Keratinocyte (primary cell): ENCODE data around the gene P2RX1. TPM values are rescaled to one million over a fixed set of nuclear protein-coding genes. Genes with fewer than 3 reads are reported as not detected.

Experiments used
- DNase-seq: peaks from one replicate; pipeline ENCODE4 v3.0.0-alpha.2; 2011; ENCODE audit warnings: low read depth, missing footprints, low spot score
- FAIRE-seq: peaks from 2 replicates; lab custom pipeline; 2011; peaks lifted over from hg19 to GRCh38; lab: Jason Lieb, UNC
- H2AFZ ChIP-seq: 2 replicates; pipeline ENCODE4 v1.6.0; 2012; ENCODE audit warnings: low read length, control low read depth, inconsistent platforms; ENCODE audit not compliant: control insufficient read depth
- H3K27ac ChIP-seq: 2 replicates; pipeline ENCODE4 v1.5.1; 2011; ENCODE audit warnings: low read length; ENCODE audit not compliant: control insufficient read depth, insufficient read depth
- H3K27me3 ChIP-seq: 3 replicates; pipeline ENCODE4 v1.6.0; 2011; ENCODE audit warnings: low read length; ENCODE audit not compliant: control insufficient read depth, insufficient read depth; ENCODE audit errors: extremely low read depth
- H3K36me3 ChIP-seq, 2 experiments: 2 replicates in 1 of 2; 3 replicates in 1 of 2; pipeline ENCODE4 v1.5.1; 2011; ENCODE audit warnings: low read length in 2 of 2, mild to moderate bottlenecking in 1 of 2; ENCODE audit not compliant: control insufficient read depth in 2 of 2, insufficient read depth in 2 of 2; ENCODE audit errors: extremely low read depth in 1 of 2
- H3K4me1 ChIP-seq: 3 replicates; pipeline ENCODE4 v1.5.1; 2011; ENCODE audit warnings: low read length; ENCODE audit not compliant: control insufficient read depth, insufficient read depth; ENCODE audit errors: extremely low read depth
- H3K4me2 ChIP-seq: 3 replicates; pipeline ENCODE4 v1.6.0; 2011; ENCODE audit warnings: low read depth, low read length; ENCODE audit not compliant: control insufficient read depth, insufficient read depth; ENCODE audit errors: extremely low read depth
- H3K4me3 ChIP-seq, 3 experiments: fragments of 200-600 bp in 1 of 3; sonication (generic) in 1 of 3; 2 replicates in 2 of 3; 3 replicates in 1 of 3; pipeline ENCODE4 v1.5.1; 2011 to 2016; ENCODE audit warnings: low read length in 3 of 3, mild to moderate bottlenecking in 3 of 3, control low read depth in 2 of 3, inconsistent platforms in 1 of 3, low read depth in 1 of 3, mixed read lengths in 1 of 3, mixed run types in 1 of 3, moderate library complexity in 1 of 3; ENCODE audit not compliant: control insufficient read depth in 2 of 3, insufficient read depth in 2 of 3; ENCODE audit errors: extremely low read depth in 1 of 3
- H3K79me2 ChIP-seq: 2 replicates; pipeline ENCODE4 v1.6.0; 2012; ENCODE audit warnings: low read length; ENCODE audit not compliant: control insufficient read depth, insufficient read depth
- H3K9ac ChIP-seq: 3 replicates; pipeline ENCODE4 v1.6.0; 2011; ENCODE audit warnings: low read length; ENCODE audit not compliant: control insufficient read depth, insufficient read depth; ENCODE audit errors: extremely low read depth
- H3K9me1 ChIP-seq: 3 replicates; pipeline ENCODE4 v1.6.0; 2011; ENCODE audit warnings: low read length; ENCODE audit not compliant: control insufficient read depth, insufficient read depth; ENCODE audit errors: extremely low read depth
- H3K9me3 ChIP-seq: 2 replicates; pipeline ENCODE4 v1.5.1; 2012; ENCODE audit warnings: low read depth, low read length; ENCODE audit not compliant: control insufficient read depth
- H4K20me1 ChIP-seq: 3 replicates; pipeline ENCODE4 v1.6.0; 2011; ENCODE audit warnings: low read length; ENCODE audit not compliant: control insufficient read depth, insufficient read depth; ENCODE audit errors: extremely low read depth
- CTCF ChIP-seq, 3 experiments: IDR thresholded peaks in 1 of 3; conservative IDR thresholded peaks in 1 of 3; optimal IDR thresholded peaks in 1 of 3; 2 replicates in 2 of 3; 3 replicates in 1 of 3; pipeline versions ENCODE3 to v1.5.1; 2011; ENCODE audit warnings: low read length in 3 of 3, mild to moderate bottlenecking in 3 of 3, moderate library complexity in 2 of 3, control low read depth in 1 of 3, inconsistent platforms in 1 of 3; ENCODE audit not compliant: insufficient read depth in 2 of 3; ENCODE audit errors: extremely low read depth in 1 of 3
- EZH2 ChIP-seq: IDR thresholded peaks from one replicate; pipeline ENCODE4 v1.6.1; 2012; ENCODE audit warnings: inconsistent platforms, mild to moderate bottlenecking, low read length, moderate library complexity
- dilution Hi-C: fragments of 300-500 bp; cut with MboI; formaldehyde crosslinking; loops from one replicate; pipeline ENCODE4 v1.7.0; 2020; ENCODE audit warnings: low sequenced_read_pairs; ENCODE audit not compliant: extremely low pct_ligation_motif_present
- polyA plus RNA-seq, 5 experiments: library from polyadenylated mRNA; depleted of rRNA in 3 of 5; stranded (reverse) in 3 of 5; stranded (forward) in 1 of 5; unstranded in 1 of 5; fragments of >200 nt; gene quantifications; 1 replicate in 1 of 5; 2 replicates in 3 of 5; 3 replicates in 1 of 5; pipeline versions ENCODE4 v1.2.1 to v1.2.3, GENCODE V29; 2011 to 2012; ENCODE audit warnings: missing spikeins in 2 of 5, low read depth in 1 of 5, low replicate concordance in 1 of 5

P2RX1 gene
- polyA plus RNA-seq, 1 donor (not counting 4 experiments of a cell fraction or from before 2014, with no cell fraction given) = not detected

- H3K27ac ChIP-seq = no peak overlapping the region
- no peaks in the 10 kb centered on the region for H3K4me1 ChIP-seq
- dilution Hi-C loops = no loop called here
- TF ChIP-seq CTCF (optimal IDR thresholded peaks at IDR 0.05 in 1 of 3, IDR thresholded peaks at IDR 0.05 in 1 of 3, conservative IDR thresholded peaks at IDR 0.05 in 1 of 3; ENCODE audit: extremely low read depth in 1 of 3, insufficient read depth in 2 of 3, low read length in 3 of 3) = no peak
- TF ChIP-seq EZH2 = no peak
- H3K36me3 ChIP-seq = no peaks in the 10 kb centered on the region
- no peak overlapping the region for H3K4me2 ChIP-seq
- H3K4me3 ChIP-seq = no peak overlapping the region
- no peaks in the 10 kb centered on the region for H3K9me3 ChIP-seq
- no peaks in the 10 kb centered on the region for H4K20me1 ChIP-seq
- no peaks in the 10 kb centered on the region for H3K79me2 ChIP-seq
- H3K9me1 ChIP-seq = no peaks in the 10 kb centered on the region
- no peak for DNase-seq
- no peak overlapping the region for H2AFZ ChIP-seq
- peaks cover 5% of the 10 kb centered on the region for H3K27me3 ChIP-seq
- no peak overlapping the region for H3K9ac ChIP-seq
- no peak for FAIRE-seq
Observed at GRCh38 chr17:3903881-3904290, 12.4 kb downstream of the P2RX1 start.

DNA sequence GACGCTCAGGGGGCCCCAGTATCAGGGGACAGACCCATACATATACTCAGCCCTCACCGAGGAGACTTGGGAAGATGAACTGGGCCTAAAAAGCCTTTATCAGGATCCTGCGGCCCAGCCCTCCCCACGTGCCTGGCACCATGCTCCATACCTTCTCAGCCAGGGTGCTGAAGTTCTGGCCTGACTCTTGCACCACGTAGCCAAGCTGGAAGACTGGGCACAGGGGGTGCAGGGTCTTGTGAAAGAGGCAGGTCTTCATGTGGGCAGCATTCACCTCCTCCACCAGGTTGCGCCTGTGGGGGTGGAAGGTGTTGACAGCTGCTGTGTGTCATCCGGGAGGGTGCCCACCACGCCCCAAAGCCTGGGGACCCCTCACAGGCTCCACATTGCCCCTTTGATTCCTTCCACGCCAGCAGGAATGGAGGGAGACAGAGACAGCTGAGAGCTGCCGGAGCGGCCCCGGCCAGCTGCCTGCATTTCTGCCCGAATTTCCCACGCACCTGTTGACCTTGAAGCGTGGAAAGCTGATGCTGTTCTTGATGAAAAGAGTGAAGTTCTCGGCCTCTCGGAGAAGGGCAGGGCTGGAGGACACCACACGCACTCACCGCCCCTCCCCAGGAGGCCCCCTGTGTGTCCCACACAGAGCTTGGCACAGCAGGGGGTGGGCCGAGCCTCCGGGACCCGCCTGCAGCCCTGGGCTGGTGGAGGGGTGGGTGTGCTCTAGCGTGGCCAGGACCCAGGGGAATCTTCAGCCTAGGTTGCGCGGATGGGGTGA lies 13.0 kb downstream of the P2RX1 start:
- Histone ChIP-seq H3K27me3 (peaks cover 5% of the 10 kb centered on the region), H4K20me1 (no peaks in the 10 kb centered on the region), H3K4me3 (no peak overlapping the region), H3K79me2 (no peaks in the 10 kb centered on the region), H3K9me1 (no peaks in the 10 kb centered on the region), H3K9me3 (no peaks in the 10 kb centered on the region), H3K9ac (no peak overlapping the region), H3K36me3 (no peaks in the 10 kb centered on the region), H3K4me1 (no peaks in the 10 kb centered on the region), H3K4me2 (no peak overlapping the region), H2AFZ (no peak overlapping the region), H3K27ac (no peak overlapping the region)
- no peak for TF ChIP-seq CTCF (optimal IDR thresholded peaks at IDR 0.05 in 1 of 3, IDR thresholded peaks at IDR 0.05 in 1 of 3, conservative IDR thresholded peaks at IDR 0.05 in 1 of 3; ENCODE audit: extremely low read depth in 1 of 3, insufficient read depth in 2 of 3, low read length in 3 of 3)
- no peak for TF ChIP-seq EZH2
- dilution Hi-C loops = no loop called here
- DNase-seq (no peak), FAIRE-seq (no peak)
